GM23338 (cell line): ENCODE data around the gene SNX21. TPM values are rescaled to one million over a fixed set of nuclear protein-coding genes. Genes with fewer than 3 reads are reported as not detected.

Experiments
- ATAC-seq: fragments of 200-7000 bp; cut with Tn5 transposase; 3 replicates; pipeline ENCODE4 v1.9.1; 2020
- DNase-seq: peaks from one replicate; pipeline ENCODE4 v3.0.0-alpha.2; 2015; ENCODE audit warnings: low spot score
- H2AFZ ChIP-seq: fragments of 200-600 bp; sonication (generic); 2 replicates; pipeline ENCODE4 v1.8.0; 2016; ENCODE audit warnings: antibody characterized with exemption, mild to moderate bottlenecking, moderate library complexity
- H3F3A ChIP-seq: fragments of 200-600 bp; sonication (generic); replicated peaks from 2 replicates; pipeline ENCODE4 v1.8.0; 2017; ENCODE audit warnings: antibody characterized with exemption, mixed run types, low read depth
- H3K27ac ChIP-seq: fragments of 200-600 bp; sonication (generic); 2 replicates; pipeline ENCODE4 v1.6.1; 2016; ENCODE audit warnings: low read depth
- H3K27me3 ChIP-seq: fragments of 200-600 bp; sonication (generic); 2 replicates; pipeline ENCODE4 v1.8.0; 2016; ENCODE audit warnings: mild to moderate bottlenecking, mixed run types, moderate library complexity; ENCODE audit not compliant: insufficient read depth
- H3K36me3 ChIP-seq: fragments of 200-600 bp; sonication (generic); 2 replicates; pipeline ENCODE4 v1.8.0; 2016; ENCODE audit warnings: mild to moderate bottlenecking; ENCODE audit not compliant: insufficient read depth
- H3K4me1 ChIP-seq: fragments of 200-600 bp; sonication (generic); 2 replicates; pipeline ENCODE4 v1.8.0; 2016; ENCODE audit warnings: mild to moderate bottlenecking, moderate library complexity; ENCODE audit not compliant: insufficient read depth
- H3K4me2 ChIP-seq: fragments of 200-600 bp; sonication (generic); 2 replicates; pipeline ENCODE4 v1.7.1; 2017; ENCODE audit warnings: mixed run types
- H3K4me3 ChIP-seq: fragments of 200-600 bp; sonication (generic); 2 replicates; pipeline ENCODE4 v1.6.1; 2016; ENCODE audit warnings: mixed run types
- H3K79me2 ChIP-seq: fragments of 200-600 bp; sonication (generic); replicated peaks from 2 replicates; pipeline ENCODE4 v1.8.0; 2017; ENCODE audit warnings: mild to moderate bottlenecking; ENCODE audit not compliant: insufficient read depth
- H3K9me2 ChIP-seq: fragments of 200-600 bp; sonication (generic); 2 replicates; pipeline ENCODE4 v1.8.0; 2017; ENCODE audit not compliant: insufficient read depth
- H4K20me1 ChIP-seq: fragments of 200-600 bp; sonication (generic); replicated peaks from 2 replicates; pipeline ENCODE4 v1.8.0; 2017; ENCODE audit warnings: mild to moderate bottlenecking; ENCODE audit not compliant: insufficient read depth
- H3K27ac Mint-ChIP-seq: 2 replicates; pipeline ENCODE4 v1.8.0; 2020; ENCODE audit warnings: inconsistent platforms, mild to moderate bottlenecking, moderate library complexity, mixed read lengths
- H3K27me3 Mint-ChIP-seq: 3 replicates; pipeline ENCODE4 v1.8.0; 2022; ENCODE audit warnings: low read depth, mild to moderate bottlenecking, moderate library complexity, mixed read lengths, inconsistent platforms; ENCODE audit not compliant: insufficient read depth, poor library complexity
- H3K36me3 Mint-ChIP-seq: 3 replicates; pipeline ENCODE4 v1.8.0; 2021; ENCODE audit warnings: low read depth, mild to moderate bottlenecking, inconsistent platforms, moderate library complexity, mixed read lengths
- H3K4me1 Mint-ChIP-seq: 3 replicates; pipeline ENCODE4 v1.8.0; 2020; ENCODE audit warnings: mild to moderate bottlenecking, inconsistent platforms, mixed read lengths
- H3K4me3 Mint-ChIP-seq: 3 replicates; pipeline ENCODE4 v1.8.0; 2021; ENCODE audit warnings: moderate library complexity, mild to moderate bottlenecking, inconsistent platforms, mixed read lengths
- H3K9me3 Mint-ChIP-seq: 3 replicates; pipeline ENCODE4 v1.8.0; 2020; ENCODE audit warnings: moderate library complexity, mild to moderate bottlenecking, inconsistent platforms, mixed read lengths
- EZH2 ChIP-seq: fragments of 200-600 bp; sonication (generic); IDR thresholded peaks from one replicate; pipeline ENCODE4 v1.8.0; 2017; ENCODE audit warnings: antibody characterized with exemption, mild to moderate bottlenecking, low read depth; ENCODE audit not compliant: unreplicated experiment
- EZH2phosphoT487 ChIP-seq: fragments of 200-600 bp; sonication (generic); IDR thresholded peaks from one replicate; pipeline ENCODE4 v1.8.1; 2018; ENCODE audit warnings: antibody characterized with exemption; ENCODE audit not compliant: unreplicated experiment
- NANOG ChIP-seq: IDR thresholded peaks from 2 replicates; pipeline ENCODE4 v1.6.1; 2016; ENCODE audit warnings: antibody characterized with exemption, borderline replicate concordance
- POLR2AphosphoS5 ChIP-seq: IDR thresholded peaks from 2 replicates; pipeline ENCODE4 v1.6.1; 2016; ENCODE audit warnings: antibody characterized with exemption, low read depth
- STAT1 ChIP-seq: IDR thresholded peaks from one replicate; pipeline ENCODE4 v1.6.1; 2016; ENCODE audit warnings: antibody characterized with exemption; ENCODE audit not compliant: unreplicated experiment
- ZNF114 ChIP-seq: fragments of 250-450 bp; sonication (Bioruptor Pico); IDR thresholded peaks from 2 replicates; pipeline ENCODE4 v1.5.0; 2020; ENCODE audit warnings: mild to moderate bottlenecking, moderate library complexity
- polyA plus RNA-seq: library from polyadenylated mRNA; unstranded; fragments of >200 nt; fragmentation: Nextera tagmentation; extraction: Ambion mirVana; gene quantifications from 2 replicates; pipeline ENCODE4 v1.2.1, GENCODE V29; 2016
- total RNA-seq: library from RNA; depleted of rRNA; stranded (reverse); fragments of >200 nt; shearing (Covaris generic); gene quantifications from 2 replicates; pipeline ENCODE4 v1.2.3, GENCODE V29; 2014
- TF ChIP-seq, protein P1 (sequence below): IDR thresholded peaks from 2 replicates; pipeline ENCODE4 v1.6.1; 2016; ENCODE audit warnings: antibody characterized with exemption
- TF ChIP-seq, protein P2 (sequence below): fragments of 250-450 bp; sonication (Bioruptor Pico); IDR thresholded peaks from 2 replicates; pipeline ENCODE4 v1.5.0; 2020; ENCODE audit warnings: mild to moderate bottlenecking, moderate library complexity
- TF ChIP-seq, protein P3 (sequence below): IDR thresholded peaks from one replicate; pipeline ENCODE4 v1.6.1; 2018; ENCODE audit warnings: antibody characterized with exemption; ENCODE audit not compliant: unreplicated experiment

Gene SNX21
- total and polyA plus RNA-seq, 2 experiments from 2014 or later = 13.3 to 31.5 TPM

DNA sequence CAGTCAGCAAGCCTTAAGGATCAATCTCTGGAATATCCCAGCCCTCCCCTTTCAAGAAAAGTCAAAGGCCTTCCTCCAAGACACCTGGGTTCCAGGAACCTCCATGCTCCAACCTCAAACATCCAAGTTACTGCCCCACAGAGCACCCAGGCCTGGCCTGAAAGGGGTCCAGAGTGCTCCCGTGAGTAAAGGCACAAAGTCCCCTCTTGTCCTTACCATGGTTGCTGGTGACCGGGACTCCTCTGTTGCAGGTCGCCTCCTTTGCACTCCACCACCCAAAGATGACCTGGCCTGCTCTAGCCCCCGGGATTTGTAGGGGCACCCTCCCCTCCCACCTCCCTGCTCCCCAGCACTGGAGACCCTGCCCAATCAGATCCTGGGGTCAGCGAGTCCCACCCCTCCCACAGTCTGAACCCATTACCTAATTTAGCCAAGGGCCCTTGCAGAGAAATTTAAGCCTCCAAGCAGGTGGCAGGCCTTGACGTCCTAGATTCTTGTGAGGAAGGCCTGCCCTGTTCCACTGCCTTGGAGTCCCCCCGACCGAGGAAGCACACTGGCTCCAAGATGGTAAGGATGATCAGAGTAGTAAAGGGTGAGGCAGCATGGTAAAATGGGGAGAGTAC is 6.5 kb upstream of the SNX21 start, which contains the start of gene TNNC2 (continued):
- TF ChIP-seq STAT1 = no peak
- no peak for TF ChIP-seq EZH2phosphoT487
- no peak for TF ChIP-seq EZH2
- no peak for TF ChIP-seq POLR2AphosphoS5
- TF ChIP-seq, protein P1, sequence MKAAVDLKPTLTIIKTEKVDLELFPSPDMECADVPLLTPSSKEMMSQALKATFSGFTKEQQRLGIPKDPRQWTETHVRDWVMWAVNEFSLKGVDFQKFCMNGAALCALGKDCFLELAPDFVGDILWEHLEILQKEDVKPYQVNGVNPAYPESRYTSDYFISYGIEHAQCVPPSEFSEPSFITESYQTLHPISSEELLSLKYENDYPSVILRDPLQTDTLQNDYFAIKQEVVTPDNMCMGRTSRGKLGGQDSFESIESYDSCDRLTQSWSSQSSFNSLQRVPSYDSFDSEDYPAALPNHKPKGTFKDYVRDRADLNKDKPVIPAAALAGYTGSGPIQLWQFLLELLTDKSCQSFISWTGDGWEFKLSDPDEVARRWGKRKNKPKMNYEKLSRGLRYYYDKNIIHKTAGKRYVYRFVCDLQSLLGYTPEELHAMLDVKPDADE = no peak

DNA sequence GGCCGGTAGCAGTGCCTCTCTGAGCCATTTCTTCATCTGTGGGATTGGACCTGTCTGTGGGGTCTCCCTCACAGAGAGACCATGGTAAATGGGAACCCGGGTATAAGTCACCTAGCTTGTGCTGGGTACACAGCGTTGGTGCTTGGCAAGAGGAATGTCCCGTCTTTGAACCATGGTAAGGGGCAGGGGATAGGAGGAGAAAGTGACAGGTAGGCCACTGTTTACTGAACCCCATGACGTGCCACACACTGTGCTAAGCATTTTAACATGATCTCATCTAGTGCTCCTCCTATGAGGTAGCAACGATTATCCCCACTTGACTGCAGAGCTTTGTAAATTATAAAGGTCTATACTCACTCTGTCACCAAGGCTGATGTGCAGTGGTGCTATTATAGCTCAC is 5.9 kb upstream of the SNX21 start:
- no peak overlapping the region for H3K27ac Mint-ChIP-seq
- Histone ChIP-seq H3K36me3 (no peaks in the 10 kb centered on the region), H3K4me3 (no peak overlapping the region), H4K20me1 (no peaks in the 10 kb centered on the region), H3K27me3 (peaks cover 9% of the 10 kb centered on the region), H2AFZ (no peak overlapping the region), H3K4me2 (no peak overlapping the region), H3K9me2 (no peaks in the 10 kb centered on the region), H3K27ac (no peak overlapping the region), H3K79me2 (no peaks in the 10 kb centered on the region), H3K4me1 (peaks cover 11% of the 10 kb centered on the region; the same call in 1 of the 2 replicates), H3F3A (peaks cover 11% of the 10 kb centered on the region)
- DNase-seq = no peak
- H3K36me3 Mint-ChIP-seq = peaks cover 4% of the 10 kb centered on the region; the same call in 1 of the 3 replicates
- peaks cover 24% of the 10 kb centered on the region for H3K27me3 Mint-ChIP-seq
- no peak for TF ChIP-seq EZH2
- no peak for TF ChIP-seq STAT1
- TF ChIP-seq, protein P2, sequence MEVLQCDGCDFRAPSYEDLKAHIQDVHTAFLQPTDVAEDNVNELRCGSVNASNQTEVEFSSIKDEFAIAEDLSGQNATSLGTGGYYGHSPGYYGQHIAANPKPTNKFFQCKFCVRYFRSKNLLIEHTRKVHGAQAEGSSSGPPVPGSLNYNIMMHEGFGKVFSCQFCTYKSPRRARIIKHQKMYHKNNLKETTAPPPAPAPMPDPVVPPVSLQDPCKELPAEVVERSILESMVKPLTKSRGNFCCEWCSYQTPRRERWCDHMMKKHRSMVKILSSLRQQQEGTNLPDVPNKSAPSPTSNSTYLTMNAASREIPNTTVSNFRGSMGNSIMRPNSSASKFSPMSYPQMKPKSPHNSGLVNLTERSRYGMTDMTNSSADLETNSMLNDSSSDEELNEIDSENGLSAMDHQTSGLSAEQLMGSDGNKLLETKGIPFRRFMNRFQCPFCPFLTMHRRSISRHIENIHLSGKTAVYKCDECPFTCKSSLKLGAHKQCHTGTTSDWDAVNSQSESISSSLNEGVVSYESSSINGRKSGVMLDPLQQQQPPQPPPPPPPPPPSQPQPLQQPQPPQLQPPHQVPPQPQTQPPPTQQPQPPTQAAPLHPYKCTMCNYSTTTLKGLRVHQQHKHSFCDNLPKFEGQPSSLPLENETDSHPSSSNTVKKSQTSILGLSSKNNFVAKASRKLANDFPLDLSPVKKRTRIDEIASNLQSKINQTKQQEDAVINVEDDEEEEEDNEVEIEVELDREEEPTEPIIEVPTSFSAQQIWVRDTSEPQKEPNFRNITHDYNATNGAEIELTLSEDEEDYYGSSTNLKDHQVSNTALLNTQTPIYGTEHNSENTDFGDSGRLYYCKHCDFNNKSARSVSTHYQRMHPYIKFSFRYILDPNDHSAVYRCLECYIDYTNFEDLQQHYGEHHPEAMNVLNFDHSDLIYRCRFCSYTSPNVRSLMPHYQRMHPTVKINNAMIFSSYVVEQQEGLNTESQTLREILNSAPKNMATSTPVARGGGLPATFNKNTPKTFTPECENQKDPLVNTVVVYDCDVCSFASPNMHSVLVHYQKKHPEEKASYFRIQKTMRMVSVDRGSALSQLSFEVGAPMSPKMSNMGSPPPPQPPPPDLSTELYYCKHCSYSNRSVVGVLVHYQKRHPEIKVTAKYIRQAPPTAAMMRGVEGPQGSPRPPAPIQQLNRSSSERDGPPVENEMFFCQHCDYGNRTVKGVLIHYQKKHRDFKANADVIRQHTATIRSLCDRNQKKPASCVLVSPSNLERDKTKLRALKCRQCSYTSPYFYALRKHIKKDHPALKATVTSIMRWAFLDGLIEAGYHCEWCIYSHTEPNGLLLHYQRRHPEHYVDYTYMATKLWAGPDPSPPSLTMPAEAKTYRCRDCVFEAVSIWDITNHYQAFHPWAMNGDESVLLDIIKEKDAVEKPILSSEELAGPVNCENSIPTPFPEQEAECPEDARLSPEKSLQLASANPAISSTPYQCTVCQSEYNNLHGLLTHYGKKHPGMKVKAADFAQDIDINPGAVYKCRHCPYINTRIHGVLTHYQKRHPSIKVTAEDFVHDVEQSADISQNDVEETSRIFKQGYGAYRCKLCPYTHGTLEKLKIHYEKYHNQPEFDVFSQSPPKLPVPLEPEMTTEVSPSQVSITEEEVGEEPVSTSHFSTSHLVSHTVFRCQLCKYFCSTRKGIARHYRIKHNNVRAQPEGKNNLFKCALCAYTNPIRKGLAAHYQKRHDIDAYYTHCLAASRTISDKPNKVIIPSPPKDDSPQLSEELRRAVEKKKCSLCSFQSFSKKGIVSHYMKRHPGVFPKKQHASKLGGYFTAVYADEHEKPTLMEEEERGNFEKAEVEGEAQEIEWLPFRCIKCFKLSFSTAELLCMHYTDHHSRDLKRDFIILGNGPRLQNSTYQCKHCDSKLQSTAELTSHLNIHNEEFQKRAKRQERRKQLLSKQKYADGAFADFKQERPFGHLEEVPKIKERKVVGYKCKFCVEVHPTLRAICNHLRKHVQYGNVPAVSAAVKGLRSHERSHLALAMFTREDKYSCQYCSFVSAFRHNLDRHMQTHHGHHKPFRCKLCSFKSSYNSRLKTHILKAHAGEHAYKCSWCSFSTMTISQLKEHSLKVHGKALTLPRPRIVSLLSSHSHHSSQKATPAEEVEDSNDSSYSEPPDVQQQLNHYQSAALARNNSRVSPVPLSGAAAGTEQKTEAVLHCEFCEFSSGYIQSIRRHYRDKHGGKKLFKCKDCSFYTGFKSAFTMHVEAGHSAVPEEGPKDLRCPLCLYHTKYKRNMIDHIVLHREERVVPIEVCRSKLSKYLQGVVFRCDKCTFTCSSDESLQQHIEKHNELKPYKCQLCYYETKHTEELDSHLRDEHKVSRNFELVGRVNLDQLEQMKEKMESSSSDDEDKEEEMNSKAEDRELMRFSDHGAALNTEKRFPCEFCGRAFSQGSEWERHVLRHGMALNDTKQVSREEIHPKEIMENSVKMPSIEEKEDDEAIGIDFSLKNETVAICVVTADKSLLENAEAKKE (CRISPR knock-in tag) = no peak
- TF ChIP-seq, protein P3, sequence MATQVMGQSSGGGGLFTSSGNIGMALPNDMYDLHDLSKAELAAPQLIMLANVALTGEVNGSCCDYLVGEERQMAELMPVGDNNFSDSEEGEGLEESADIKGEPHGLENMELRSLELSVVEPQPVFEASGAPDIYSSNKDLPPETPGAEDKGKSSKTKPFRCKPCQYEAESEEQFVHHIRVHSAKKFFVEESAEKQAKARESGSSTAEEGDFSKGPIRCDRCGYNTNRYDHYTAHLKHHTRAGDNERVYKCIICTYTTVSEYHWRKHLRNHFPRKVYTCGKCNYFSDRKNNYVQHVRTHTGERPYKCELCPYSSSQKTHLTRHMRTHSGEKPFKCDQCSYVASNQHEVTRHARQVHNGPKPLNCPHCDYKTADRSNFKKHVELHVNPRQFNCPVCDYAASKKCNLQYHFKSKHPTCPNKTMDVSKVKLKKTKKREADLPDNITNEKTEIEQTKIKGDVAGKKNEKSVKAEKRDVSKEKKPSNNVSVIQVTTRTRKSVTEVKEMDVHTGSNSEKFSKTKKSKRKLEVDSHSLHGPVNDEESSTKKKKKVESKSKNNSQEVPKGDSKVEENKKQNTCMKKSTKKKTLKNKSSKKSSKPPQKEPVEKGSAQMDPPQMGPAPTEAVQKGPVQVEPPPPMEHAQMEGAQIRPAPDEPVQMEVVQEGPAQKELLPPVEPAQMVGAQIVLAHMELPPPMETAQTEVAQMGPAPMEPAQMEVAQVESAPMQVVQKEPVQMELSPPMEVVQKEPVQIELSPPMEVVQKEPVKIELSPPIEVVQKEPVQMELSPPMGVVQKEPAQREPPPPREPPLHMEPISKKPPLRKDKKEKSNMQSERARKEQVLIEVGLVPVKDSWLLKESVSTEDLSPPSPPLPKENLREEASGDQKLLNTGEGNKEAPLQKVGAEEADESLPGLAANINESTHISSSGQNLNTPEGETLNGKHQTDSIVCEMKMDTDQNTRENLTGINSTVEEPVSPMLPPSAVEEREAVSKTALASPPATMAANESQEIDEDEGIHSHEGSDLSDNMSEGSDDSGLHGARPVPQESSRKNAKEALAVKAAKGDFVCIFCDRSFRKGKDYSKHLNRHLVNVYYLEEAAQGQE = no peak
- TF ChIP-seq POLR2AphosphoS5 = no peak
- no peak for TF ChIP-seq EZH2phosphoT487
- TF ChIP-seq ZNF114 = no peak
- no peak for TF ChIP-seq NANOG
- TF ChIP-seq, protein P1 = no peak
- H3K9me3 Mint-ChIP-seq = no peaks in the 10 kb centered on the region; the same call in 1 of the 3 replicates
- no peak for ATAC-seq
- no peak overlapping the region for H3K4me3 Mint-ChIP-seq
- H3K4me1 Mint-ChIP-seq = peaks cover 24% of the 10 kb centered on the region; the same call in 2 of the 3 replicates
